ENCODE data around the gene SLC30A4.
"Not testable (repeated sequence)": the region's sequence is repeated elsewhere in the genome, so short reads cannot be mapped to it uniquely, and the experiment has no call there.

Gene SLC30A4

GRCh38 chr15:45510758-45511280 is 11.7 kb downstream of the SLC30A4 start:
- no peak for DNase-seq

- DNase-seq, result not testable (repeated sequence)
Observed at GRCh38 chr15:45507143-45507542, 15.4 kb downstream of the SLC30A4 start.

- no peak for DNase-seq
Observed at GRCh38 chr15:45499426-45499825, 23.1 kb downstream of the SLC30A4 start.

GRCh38 chr15:45498701-45499100 is 23.9 kb downstream of the SLC30A4 start:
- no peak for DNase-seq

- DNase-seq, result no peak
Observed at GRCh38 chr15:45497261-45497660, 25.3 kb downstream of the SLC30A4 start.

- no peak for DNase-seq
Observed at GRCh38 chr15:45496658-45497057, 25.9 kb downstream of the SLC30A4 start.

GRCh38 chr15:45495588-45495987 is 27.0 kb downstream of the SLC30A4 start:
- no peak for DNase-seq

GRCh38 chr15:45489690-45490238 is 32.8 kb downstream of the SLC30A4 start:
- DNase-seq, result no peak

- DNase-seq, result peak in 1 of 56 donors; percentile 6
Observed at GRCh38 chr15:45486317-45486716, 36.2 kb downstream of the SLC30A4 start.

GRCh38 chr15:45481135-45481534 is 41.4 kb downstream of the SLC30A4 start:
- DNase-seq, result no peak

- DNase-seq, result no peak
Observed at GRCh38 chr15:45476410-45476809, 46.1 kb downstream of the SLC30A4 start.

GRCh38 chr15:45474799-45475198 is 47.8 kb downstream of the SLC30A4 start:
- DNase-seq, result no peak

- DNase-seq, result no peak
Observed at GRCh38 chr15:45473068-45473467, 49.5 kb downstream of the SLC30A4 start.

GRCh38 chr15:45471151-45471550 is 51.4 kb downstream of the SLC30A4 start:
- no peak for DNase-seq

GRCh38 chr15:45469441-45469840 is 53.1 kb downstream of the SLC30A4 start:
- no peak for DNase-seq

- no peak for DNase-seq
Observed at GRCh38 chr15:45469027-45469426, 53.5 kb downstream of the SLC30A4 start.

- peak in 30 of 56 donors; percentile 9 to 85 (median 51) for DNase-seq
Observed at GRCh38 chr15:45468294-45468693, 54.3 kb downstream of the SLC30A4 start.

- DNase-seq, result peak in 49 of 56 donors; percentile 5 to 83 (median 44)
Observed at GRCh38 chr15:45458746-45459403, 63.7 kb downstream of the SLC30A4 start.

GRCh38 chr15:45457641-45458539 is 64.7 kb downstream of the SLC30A4 start:
- DNase-seq, result peak in 49 of 56 donors; percentile 4 to 85 (median 46)

GRCh38 chr15:45457220-45457619 is 65.3 kb downstream of the SLC30A4 start:
- DNase-seq, result no peak

- peak in 9 of 56 donors; percentile 7 to 52 (median 16) for DNase-seq
Observed at GRCh38 chr15:45456212-45457106, 66.1 kb downstream of the SLC30A4 start.

Data from nucleus accumbens (tissue), 56 donors.